PC-3 (cell line): ENCODE measurements around the gene DHCR7.

Experiments used
- CTCF ChIP-seq: fragments of 300-600 bp; sonication (generic); conservative IDR thresholded peaks from 2 replicates; pipeline ENCODE4 v1.5.1; 2017; ENCODE audit warnings: antibody characterized with exemption, low read depth, mild to moderate bottlenecking, low read length
- EZH2 ChIP-seq: fragments of 300-600 bp; sonication (generic); IDR thresholded peaks from one replicate; pipeline ENCODE4 v1.6.1; 2017; ENCODE audit warnings: antibody characterized with exemption, mild to moderate bottlenecking, low read length; ENCODE audit not compliant: unreplicated experiment
- EZH2phosphoT487 ChIP-seq: fragments of 300-600 bp; sonication (generic); IDR thresholded peaks from 2 replicates; pipeline ENCODE4 v1.6.1; 2018; ENCODE audit warnings: mild to moderate bottlenecking, antibody characterized with exemption, low read length, borderline replicate concordance

GRCh38 chr11:71447791-71448256 lies 369 bp downstream of the DHCR7 start:
- TF ChIP-seq CTCF, result no peak
- no peak for TF ChIP-seq EZH2phosphoT487
- no peak for TF ChIP-seq EZH2
